K562 (cell line): ENCODE measurements around the gene RELA. TPM values are rescaled to one million over a fixed set of nuclear protein-coding genes. Genes with fewer than 3 reads are reported as not detected.

ENCODE experiments used
- CCNT2 ChIP-seq: IDR thresholded peaks from 2 replicates; pipeline ENCODE4 v1.6.1; 2011; ENCODE audit warnings: borderline replicate concordance, low read depth, mild to moderate bottlenecking, moderate library complexity, mixed read lengths, low read length; ENCODE audit not compliant: insufficient read length; ENCODE audit errors: extremely low read depth
- CHD4 ChIP-seq: fragments of 200-600 bp; sonication (generic); IDR thresholded peaks from 3 replicates; pipeline ENCODE4 v1.6.1; 2012; ENCODE audit warnings: low read depth, mild to moderate bottlenecking, mixed read lengths, low read length, inconsistent platforms; ENCODE audit not compliant: insufficient read depth, insufficient replicate concordance, poor library complexity, severe bottlenecking
- ETV5 ChIP-seq: sonication (generic); formaldehyde crosslinking; IDR thresholded peaks from 2 replicates; pipeline ENCODE4 v1.4.0; 2020; ENCODE audit warnings: low read depth, mild to moderate bottlenecking, missing genetic modification reagents
- EWSR1 ChIP-seq: fragments of 450-650 bp; IDR thresholded peaks from 2 replicates; pipeline ENCODE4 v1.6.1; 2018; ENCODE audit warnings: borderline replicate concordance, mild to moderate bottlenecking, low read depth, moderate library complexity; ENCODE audit not compliant: partially characterized antibody
- GATAD2B ChIP-seq: fragments of 450-650 bp; IDR thresholded peaks from 2 replicates; pipeline ENCODE4 v1.6.1; 2017; ENCODE audit warnings: mild to moderate bottlenecking, borderline replicate concordance
- HOXB6 ChIP-seq: fragments of 250-450 bp; sonication (Bioruptor Pico); IDR thresholded peaks from 2 replicates; pipeline ENCODE4 v1.5.1; 2022; ENCODE audit warnings: mild to moderate bottlenecking, borderline replicate concordance
- MEF2D ChIP-seq: conservative IDR thresholded peaks from 2 replicates; pipeline ENCODE4 v1.6.1; 2016; ENCODE audit warnings: low read depth, missing genetic modification characterization, missing compliant biosample characterization
- PHF20 ChIP-seq: fragments of 450-650 bp; IDR thresholded peaks from 2 replicates; pipeline ENCODE4 v1.6.1; 2018; ENCODE audit not compliant: partially characterized antibody
- RB1 ChIP-seq: fragments of 450-650 bp; IDR thresholded peaks from 2 replicates; pipeline ENCODE4 v1.6.1; 2017; ENCODE audit warnings: low read depth, mild to moderate bottlenecking
- RBM15 ChIP-seq: fragments of 200-400 bp; formaldehyde crosslinking; IDR thresholded peaks from 2 replicates; pipeline ENCODE4 v1.6.1; 2018; ENCODE audit warnings: mild to moderate bottlenecking, low read length, moderate library complexity; ENCODE audit not compliant: insufficient read depth
- RBM17 ChIP-seq: fragments of 200-400 bp; formaldehyde crosslinking; IDR thresholded peaks from 2 replicates; pipeline ENCODE4 v1.6.1; 2017; ENCODE audit warnings: low read depth, mild to moderate bottlenecking, low read length, borderline replicate concordance
- ZBTB7A ChIP-seq: IDR thresholded peaks from 2 replicates; pipeline ENCODE4 v1.6.1; 2011; ENCODE audit warnings: low read depth, mild to moderate bottlenecking, low read length, moderate library complexity, borderline replicate concordance; ENCODE audit not compliant: control insufficient read depth
- ZNF124 ChIP-seq: sonication (generic); formaldehyde crosslinking; IDR thresholded peaks from 2 replicates; pipeline ENCODE4 v1.8.1; 2022; ENCODE audit warnings: missing genetic modification reagents
- ZNF140 ChIP-seq: fragments of 250-450 bp; sonication (Bioruptor Pico); IDR thresholded peaks from 2 replicates; pipeline ENCODE4 v1.8.0; 2021; ENCODE audit warnings: moderate library complexity, mild to moderate bottlenecking, inconsistent platforms
- ZNF263 ChIP-seq: sonication (generic); formaldehyde crosslinking; IDR thresholded peaks from 2 replicates; pipeline ENCODE4 v1.8.0; 2022; ENCODE audit warnings: mild to moderate bottlenecking, missing genetic modification reagents, borderline replicate concordance
- ZNF551 ChIP-seq: fragments of 250-450 bp; sonication (Bioruptor Pico); IDR thresholded peaks from 2 replicates; pipeline ENCODE4 v1.5.0; 2021; ENCODE audit warnings: mild to moderate bottlenecking, moderate library complexity
- ZNF695 ChIP-seq: fragments of 450-650 bp; formaldehyde crosslinking; IDR thresholded peaks from 2 replicates; pipeline ENCODE4 v1.4.0; 2020; ENCODE audit warnings: mild to moderate bottlenecking, moderate library complexity
- ZNF717 ChIP-seq: fragments of 250-450 bp; sonication (Bioruptor Pico); IDR thresholded peaks from 2 replicates; pipeline ENCODE4 v1.5.0; 2021
- polyA plus RNA-seq, 8 experiments: library from polyadenylated mRNA; depleted of rRNA in 4 of 8; stranded (reverse) in 5 of 8; unstranded in 3 of 8; fragments of >200 nt; fragmentation: Nextera tagmentation in 2 of 8; fragmentation: Illumina TruSeq in 1 of 8; extraction: Ambion mirVana in 2 of 8; extraction: Trizol in 1 of 8; gene quantifications; 2 replicates each; pipeline versions ENCODE4 v1.2.1 to v1.2.3, GENCODE V29; 2011 to 2014; ENCODE audit warnings: inconsistent platforms in 1 of 8, missing spikeins in 1 of 8
- total RNA-seq, 7 experiments: library from RNA; depleted of rRNA in 6 of 7; stranded (reverse); fragments of >200 nt in 6 of 7; fragmentation: Illumina TruSeq in 2 of 7; extraction: Trizol in 2 of 7; gene quantifications; 2 replicates each; pipeline versions ENCODE4 v1.2.1 to v1.2.3, GENCODE V29; 2011 to 2021; ENCODE audit warnings: low replicate concordance in 1 of 7
- TF ChIP-seq, protein P1 (sequence below): fragments of 450-650 bp; IDR thresholded peaks from 2 replicates; pipeline ENCODE4 v1.6.1; 2017; ENCODE audit warnings: mild to moderate bottlenecking, moderate library complexity
- TF ChIP-seq, protein P2 (sequence below): fragments of 450-650 bp; formaldehyde crosslinking; IDR thresholded peaks from 2 replicates; pipeline ENCODE4 v1.4.0; 2020; ENCODE audit warnings: mild to moderate bottlenecking
- TF ChIP-seq, protein P3 (sequence below): conservative IDR thresholded peaks from 2 replicates; pipeline ENCODE4 v1.6.1; 2011; ENCODE audit warnings: low read depth, mild to moderate bottlenecking, low read length; ENCODE audit not compliant: control insufficient read depth
- TF ChIP-seq, protein P4 (sequence below): fragments of 450-650 bp; IDR thresholded peaks from 2 replicates; pipeline ENCODE4 v1.6.1; 2016; ENCODE audit warnings: missing biosample characterization, missing genetic modification characterization

Gene RELA
- total and polyA plus RNA-seq, 9 of the 15 experiments (the other 6 are each of a cell fraction or from before 2014, with no cell fraction given) = 6.0 to 67.4 (median 20.6) TPM

DNA sequence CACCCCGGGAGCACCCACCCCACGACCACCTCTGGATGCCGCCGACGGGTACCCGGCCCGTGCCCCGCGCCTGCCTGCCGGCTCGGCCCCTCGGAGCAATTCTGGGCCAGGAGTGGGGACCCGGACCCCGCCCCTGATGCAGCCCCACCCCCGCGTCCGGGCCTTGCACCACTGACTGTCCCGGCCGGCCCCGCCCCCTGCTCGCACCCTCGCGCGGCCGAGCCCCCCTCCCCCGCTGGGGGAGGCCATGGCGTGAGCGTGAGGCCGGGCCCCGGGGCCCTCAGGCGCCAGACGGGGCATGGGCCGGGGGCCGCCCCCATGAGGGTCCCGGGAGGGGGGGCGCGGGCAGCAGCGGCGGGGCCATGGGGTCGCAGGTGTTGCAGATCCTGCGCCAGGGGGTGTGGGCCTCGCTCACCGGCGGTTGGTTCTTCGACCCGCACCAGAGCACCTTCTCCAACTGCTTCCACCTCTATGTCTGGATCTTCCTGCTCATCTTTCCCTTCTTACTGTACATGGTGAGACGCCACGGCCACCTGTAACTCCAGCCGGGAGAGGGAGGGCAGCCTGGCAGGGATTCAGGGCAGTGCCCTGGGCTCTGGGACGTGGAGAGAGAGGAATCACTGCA, 46.7 kb downstream of the RELA start (continued):
- TF ChIP-seq CCNT2 = peak; percentile 10
- peak; percentile 29 for TF ChIP-seq PHF20
- no peak for TF ChIP-seq HOXB6
- TF ChIP-seq CHD4 = no peak
- TF ChIP-seq, protein P1, sequence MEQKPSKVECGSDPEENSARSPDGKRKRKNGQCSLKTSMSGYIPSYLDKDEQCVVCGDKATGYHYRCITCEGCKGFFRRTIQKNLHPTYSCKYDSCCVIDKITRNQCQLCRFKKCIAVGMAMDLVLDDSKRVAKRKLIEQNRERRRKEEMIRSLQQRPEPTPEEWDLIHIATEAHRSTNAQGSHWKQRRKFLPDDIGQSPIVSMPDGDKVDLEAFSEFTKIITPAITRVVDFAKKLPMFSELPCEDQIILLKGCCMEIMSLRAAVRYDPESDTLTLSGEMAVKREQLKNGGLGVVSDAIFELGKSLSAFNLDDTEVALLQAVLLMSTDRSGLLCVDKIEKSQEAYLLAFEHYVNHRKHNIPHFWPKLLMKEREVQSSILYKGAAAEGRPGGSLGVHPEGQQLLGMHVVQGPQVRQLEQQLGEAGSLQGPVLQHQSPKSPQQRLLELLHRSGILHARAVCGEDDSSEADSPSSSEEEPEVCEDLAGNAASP = no peak
- TF ChIP-seq, protein P2, sequence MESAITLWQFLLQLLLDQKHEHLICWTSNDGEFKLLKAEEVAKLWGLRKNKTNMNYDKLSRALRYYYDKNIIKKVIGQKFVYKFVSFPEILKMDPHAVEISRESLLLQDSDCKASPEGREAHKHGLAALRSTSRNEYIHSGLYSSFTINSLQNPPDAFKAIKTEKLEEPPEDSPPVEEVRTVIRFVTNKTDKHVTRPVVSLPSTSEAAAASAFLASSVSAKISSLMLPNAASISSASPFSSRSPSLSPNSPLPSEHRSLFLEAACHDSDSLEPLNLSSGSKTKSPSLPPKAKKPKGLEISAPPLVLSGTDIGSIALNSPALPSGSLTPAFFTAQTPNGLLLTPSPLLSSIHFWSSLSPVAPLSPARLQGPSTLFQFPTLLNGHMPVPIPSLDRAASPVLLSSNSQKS (CRISPR knock-in tag) = no peak
- TF ChIP-seq EWSR1 = no peak
- no peak for TF ChIP-seq ZNF717 (CRISPR knock-in tag)
- TF ChIP-seq RBM15 = no peak
- TF ChIP-seq, protein P3, sequence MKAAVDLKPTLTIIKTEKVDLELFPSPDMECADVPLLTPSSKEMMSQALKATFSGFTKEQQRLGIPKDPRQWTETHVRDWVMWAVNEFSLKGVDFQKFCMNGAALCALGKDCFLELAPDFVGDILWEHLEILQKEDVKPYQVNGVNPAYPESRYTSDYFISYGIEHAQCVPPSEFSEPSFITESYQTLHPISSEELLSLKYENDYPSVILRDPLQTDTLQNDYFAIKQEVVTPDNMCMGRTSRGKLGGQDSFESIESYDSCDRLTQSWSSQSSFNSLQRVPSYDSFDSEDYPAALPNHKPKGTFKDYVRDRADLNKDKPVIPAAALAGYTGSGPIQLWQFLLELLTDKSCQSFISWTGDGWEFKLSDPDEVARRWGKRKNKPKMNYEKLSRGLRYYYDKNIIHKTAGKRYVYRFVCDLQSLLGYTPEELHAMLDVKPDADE = peak; percentile 78; the same call in 1 of the 2 replicates
- 0 out of 2 replicates have a peak, but pooled peaks have one; percentile 46 for TF ChIP-seq RB1
- TF ChIP-seq ZNF695 (CRISPR knock-in tag) = no peak
- TF ChIP-seq ETV5 (CRISPR knock-in tag) = 0 out of 2 replicates have a peak, but pooled peaks have one; percentile 12
- TF ChIP-seq ZNF263 (CRISPR knock-in tag) = no peak
- TF ChIP-seq ZNF551 (CRISPR knock-in tag) = no peak
- TF ChIP-seq ZNF140 (CRISPR knock-in tag) = no peak
- peak; percentile 77; the same call in 1 of the 2 replicates for TF ChIP-seq ZBTB7A
- TF ChIP-seq RBM17 = no peak
- TF ChIP-seq ZNF124 (CRISPR knock-in tag) = no peak
- TF ChIP-seq GATAD2B = no peak
- TF ChIP-seq MEF2D (tag) = no peak
- TF ChIP-seq, protein P4, sequence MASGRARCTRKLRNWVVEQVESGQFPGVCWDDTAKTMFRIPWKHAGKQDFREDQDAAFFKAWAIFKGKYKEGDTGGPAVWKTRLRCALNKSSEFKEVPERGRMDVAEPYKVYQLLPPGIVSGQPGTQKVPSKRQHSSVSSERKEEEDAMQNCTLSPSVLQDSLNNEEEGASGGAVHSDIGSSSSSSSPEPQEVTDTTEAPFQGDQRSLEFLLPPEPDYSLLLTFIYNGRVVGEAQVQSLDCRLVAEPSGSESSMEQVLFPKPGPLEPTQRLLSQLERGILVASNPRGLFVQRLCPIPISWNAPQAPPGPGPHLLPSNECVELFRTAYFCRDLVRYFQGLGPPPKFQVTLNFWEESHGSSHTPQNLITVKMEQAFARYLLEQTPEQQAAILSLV = no peak
